SU-DHL-6 (cell line): ENCODE results near the gene LMOD1.

Experiments used
- H2AFZ ChIP-seq: fragments of 200-600 bp; sonication (generic); 2 replicates; pipeline ENCODE4 v1.6.1; 2014; ENCODE audit warnings: low read depth, mild to moderate bottlenecking, moderate library complexity, mixed read lengths, antibody characterized with exemption, low read length; ENCODE audit not compliant: severe bottlenecking
- H3F3A ChIP-seq: fragments of 200-600 bp; shearing (Covaris generic); 2 replicates; pipeline ENCODE4 v1.6.0; 2016; ENCODE audit warnings: antibody characterized with exemption, mild to moderate bottlenecking; ENCODE audit not compliant: insufficient read depth
- H3K27ac ChIP-seq: fragments of 200-600 bp; sonication (generic); 2 replicates; pipeline ENCODE4 v1.5.1; 2016; ENCODE audit warnings: low read depth, mild to moderate bottlenecking, low read length, moderate library complexity, mixed read lengths
- H3K27me3 ChIP-seq: fragments of 200-600 bp; sonication (generic), shearing (Covaris generic); 2 replicates; pipeline ENCODE4 v1.6.0; 2014; ENCODE audit warnings: mild to moderate bottlenecking, low read length
- H3K36me3 ChIP-seq: fragments of 200-600 bp; sonication (generic); 2 replicates; pipeline ENCODE4 v1.6.1; 2014; ENCODE audit warnings: mild to moderate bottlenecking, low read length, mixed read lengths
- H3K4me2 ChIP-seq: fragments of 300-600, 200-600 bp; shearing (Covaris generic), sonication (generic); 2 replicates; pipeline ENCODE4 v1.6.0; 2014; ENCODE audit warnings: low read length, low read depth, mild to moderate bottlenecking; ENCODE audit not compliant: poor library complexity, severe bottlenecking
- H3K4me3 ChIP-seq: fragments of 200-600 bp; sonication (generic); 2 replicates; pipeline ENCODE4 v1.5.1; 2014; ENCODE audit warnings: antibody characterized with exemption, low read length, mild to moderate bottlenecking, mixed read lengths; ENCODE audit not compliant: insufficient read depth, poor library complexity, severe bottlenecking
- H3K79me2 ChIP-seq: fragments of 200-600 bp; sonication (generic); 2 replicates; pipeline ENCODE4 v1.6.1; 2014; ENCODE audit warnings: mild to moderate bottlenecking, low read length, moderate library complexity; ENCODE audit not compliant: insufficient read depth
- H3K9ac ChIP-seq: fragments of 200-600 bp; sonication (generic); 2 replicates; pipeline ENCODE4 v1.7.0; 2014; ENCODE audit warnings: mild to moderate bottlenecking, low read length
- H3K9me2 ChIP-seq: fragments of 200-600 bp; sonication (generic); replicated peaks from 2 replicates; pipeline ENCODE4 v1.6.1; 2014; ENCODE audit warnings: low read length; ENCODE audit not compliant: insufficient read depth
- H3K9me3 ChIP-seq: fragments of 200-600 bp; sonication (generic); 2 replicates; pipeline ENCODE4 v1.6.1; 2014; ENCODE audit warnings: low read length, mixed read lengths; ENCODE audit not compliant: insufficient read depth
- H4K20me1 ChIP-seq: fragments of 200-600 bp; sonication (generic); 2 replicates; pipeline ENCODE4 v1.6.1; 2014; ENCODE audit warnings: low read depth, mild to moderate bottlenecking, antibody characterized with exemption, low read length, moderate library complexity, mixed read lengths
- EZH2phosphoT487 ChIP-seq: fragments of 200-600 bp; sonication (generic), shearing (Covaris generic); conservative IDR thresholded peaks from 2 replicates; pipeline ENCODE4 v1.6.1; 2018; ENCODE audit warnings: mild to moderate bottlenecking, antibody characterized with exemption, low read length, moderate library complexity, mixed read lengths
- TF ChIP-seq, protein P1 (sequence below): fragments of 200-600 bp; sonication (generic); IDR thresholded peaks from one replicate; pipeline ENCODE4 v1.5.1; 2017; ENCODE audit warnings: antibody characterized with exemption, mild to moderate bottlenecking, low read length, moderate library complexity; ENCODE audit not compliant: insufficient read depth, poor library complexity, severe bottlenecking

LMOD1 gene

DNA sequence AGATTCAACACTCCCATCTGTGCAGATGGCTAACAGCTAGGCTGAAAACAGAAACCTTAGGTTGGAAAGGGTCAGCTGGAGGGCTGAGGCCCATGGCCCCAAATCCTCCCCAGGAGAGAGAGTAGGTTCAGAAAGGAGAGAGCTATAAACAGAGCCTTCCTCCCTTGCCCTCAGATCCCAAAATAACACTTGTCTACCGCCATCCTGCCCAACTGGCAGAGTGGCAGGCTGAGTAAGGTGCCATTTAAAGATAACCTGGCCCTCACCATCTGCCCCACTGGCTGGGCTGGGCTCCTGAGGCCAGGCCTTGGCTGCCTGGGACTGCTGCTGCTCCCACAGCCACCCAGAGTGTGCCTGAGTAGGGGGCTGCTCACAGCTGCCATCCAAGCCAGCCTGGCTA is 61.9 kb downstream of the LMOD1 start:
- Histone ChIP-seq H4K20me1 (no peaks in the 10 kb centered on the region), H3K36me3 (no peaks in the 10 kb centered on the region), H3F3A (no peaks in the 10 kb centered on the region), H3K9me2 (no peaks in the 10 kb centered on the region), H3K27me3 (no peaks in the 10 kb centered on the region), H3K9ac (no peak overlapping the region), H2AFZ (no peak overlapping the region), H3K79me2 (no peaks in the 10 kb centered on the region), H3K9me3 (no peaks in the 10 kb centered on the region), H3K4me2 (no peak overlapping the region), H3K27ac (no peak overlapping the region), H3K4me3 (no peak overlapping the region)
- TF ChIP-seq EZH2phosphoT487: no peak
- TF ChIP-seq, protein P1, sequence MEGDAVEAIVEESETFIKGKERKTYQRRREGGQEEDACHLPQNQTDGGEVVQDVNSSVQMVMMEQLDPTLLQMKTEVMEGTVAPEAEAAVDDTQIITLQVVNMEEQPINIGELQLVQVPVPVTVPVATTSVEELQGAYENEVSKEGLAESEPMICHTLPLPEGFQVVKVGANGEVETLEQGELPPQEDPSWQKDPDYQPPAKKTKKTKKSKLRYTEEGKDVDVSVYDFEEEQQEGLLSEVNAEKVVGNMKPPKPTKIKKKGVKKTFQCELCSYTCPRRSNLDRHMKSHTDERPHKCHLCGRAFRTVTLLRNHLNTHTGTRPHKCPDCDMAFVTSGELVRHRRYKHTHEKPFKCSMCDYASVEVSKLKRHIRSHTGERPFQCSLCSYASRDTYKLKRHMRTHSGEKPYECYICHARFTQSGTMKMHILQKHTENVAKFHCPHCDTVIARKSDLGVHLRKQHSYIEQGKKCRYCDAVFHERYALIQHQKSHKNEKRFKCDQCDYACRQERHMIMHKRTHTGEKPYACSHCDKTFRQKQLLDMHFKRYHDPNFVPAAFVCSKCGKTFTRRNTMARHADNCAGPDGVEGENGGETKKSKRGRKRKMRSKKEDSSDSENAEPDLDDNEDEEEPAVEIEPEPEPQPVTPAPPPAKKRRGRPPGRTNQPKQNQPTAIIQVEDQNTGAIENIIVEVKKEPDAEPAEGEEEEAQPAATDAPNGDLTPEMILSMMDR: no peak

DNA sequence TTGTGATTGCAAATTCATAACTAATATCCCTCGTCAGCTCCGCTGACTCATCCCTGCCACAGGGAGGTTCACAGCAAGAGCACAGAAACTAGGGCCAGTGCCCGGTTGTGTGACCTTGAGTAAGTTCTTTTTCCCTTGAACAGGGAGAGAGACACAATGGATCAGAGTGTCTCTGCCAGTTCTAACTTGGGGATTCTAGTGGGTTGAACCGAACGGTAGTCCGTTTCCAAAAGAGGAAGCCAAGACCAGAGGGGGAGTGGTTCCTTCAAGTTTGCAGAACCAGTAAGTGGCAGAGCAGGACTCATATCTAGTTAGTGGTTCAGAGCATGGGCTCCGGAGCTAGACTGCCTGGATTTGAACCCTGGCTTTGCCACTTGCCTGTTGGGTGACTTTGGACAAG is 62.6 kb downstream of the LMOD1 start:
- H3K36me3 ChIP-seq: no peaks in the 10 kb centered on the region
- H3K79me2 ChIP-seq: no peaks in the 10 kb centered on the region
- no peaks in the 10 kb centered on the region for H3F3A ChIP-seq
- H3K4me3 ChIP-seq: no peak overlapping the region
- H2AFZ ChIP-seq: no peak overlapping the region
- H3K27ac ChIP-seq: no peak overlapping the region
- no peaks in the 10 kb centered on the region for H4K20me1 ChIP-seq
- H3K4me2 ChIP-seq: no peak overlapping the region
- H3K27me3 ChIP-seq: no peaks in the 10 kb centered on the region
- no peaks in the 10 kb centered on the region for H3K9me2 ChIP-seq
- no peak overlapping the region for H3K9ac ChIP-seq
- no peak for TF ChIP-seq EZH2phosphoT487
- TF ChIP-seq, protein P1: no peak
- no peaks in the 10 kb centered on the region for H3K9me3 ChIP-seq

DNA sequence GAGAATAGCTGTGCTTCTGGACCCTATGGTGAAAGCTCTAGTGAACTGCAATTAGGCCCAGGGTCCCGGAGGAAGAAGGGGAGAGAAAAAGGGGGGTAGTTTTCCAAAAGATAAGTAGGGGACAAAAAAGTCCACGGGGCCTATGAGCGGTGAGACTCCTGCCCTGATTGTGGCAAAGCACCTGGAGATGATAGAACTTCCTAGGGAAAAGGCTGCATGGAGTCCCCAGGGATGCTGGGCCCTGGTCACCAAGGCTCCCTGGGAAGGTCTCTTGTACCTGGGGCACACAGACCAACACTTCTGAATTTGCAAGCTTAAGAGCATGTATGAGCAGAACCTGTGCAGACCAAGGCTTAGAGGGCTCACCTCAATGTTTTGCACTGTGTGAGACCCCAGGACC is 63.1 kb downstream of the LMOD1 start:
- TF ChIP-seq, protein P1: no peak
- TF ChIP-seq EZH2phosphoT487: no peak
- H3K9me2 ChIP-seq: no peaks in the 10 kb centered on the region
- H4K20me1 ChIP-seq: no peaks in the 10 kb centered on the region
- no peaks in the 10 kb centered on the region for H3K9me3 ChIP-seq
- H3K27me3 ChIP-seq: no peaks in the 10 kb centered on the region
- no peaks in the 10 kb centered on the region for H3K36me3 ChIP-seq
- H3K4me2 ChIP-seq: no peak overlapping the region
- no peaks in the 10 kb centered on the region for H3F3A ChIP-seq
- no peak overlapping the region for H3K9ac ChIP-seq
- no peak overlapping the region for H3K27ac ChIP-seq
- H3K4me3 ChIP-seq: no peak overlapping the region
- no peaks in the 10 kb centered on the region for H3K79me2 ChIP-seq
- no peak overlapping the region for H2AFZ ChIP-seq
